Right ventricle myocardium superior (tissue), 1 donor: ENCODE data around the gene FUT9. TPM values are rescaled to one million over a fixed set of nuclear protein-coding genes. Genes with fewer than 3 reads are reported as not detected.

Experiments used
- ATAC-seq: fragments of 200-7000 bp; cut with Tn5 transposase; one replicate; pipeline ENCODE4 v1.9.1; 2020; ENCODE audit warnings: mild to moderate bottlenecking; ENCODE audit not compliant: poor library complexity
- DNase-seq: peaks from one replicate; pipeline ENCODE4 v3.0.0-alpha.2; 2020
- intact Hi-C: fragments of 100-400 bp; cut with DNase I; formaldehyde crosslinking; loops from one replicate; pipeline ENCODE4 v1.11.2; 2022
- long read RNA-seq: library from polyadenylated mRNA; unstranded; transcript quantifications from one replicate; pipeline ENCODE4 v2.0.0, GENCODE V29; 2021
- total RNA-seq: library from RNA; stranded (reverse); fragmentation: NEBNext Ultra II Directional; extraction: Animal tissue kit (Norgen Biotek cat#: 25700); gene quantifications from one replicate; pipeline ENCODE4 v1.2.1, GENCODE V29; 2021
- donor health status: DM: no; HTN: yes; CAD: no; lungs with severe emphysema.

Gene FUT9
- total RNA-seq = not detected
- long read RNA-seq = 0 reads

DNA sequence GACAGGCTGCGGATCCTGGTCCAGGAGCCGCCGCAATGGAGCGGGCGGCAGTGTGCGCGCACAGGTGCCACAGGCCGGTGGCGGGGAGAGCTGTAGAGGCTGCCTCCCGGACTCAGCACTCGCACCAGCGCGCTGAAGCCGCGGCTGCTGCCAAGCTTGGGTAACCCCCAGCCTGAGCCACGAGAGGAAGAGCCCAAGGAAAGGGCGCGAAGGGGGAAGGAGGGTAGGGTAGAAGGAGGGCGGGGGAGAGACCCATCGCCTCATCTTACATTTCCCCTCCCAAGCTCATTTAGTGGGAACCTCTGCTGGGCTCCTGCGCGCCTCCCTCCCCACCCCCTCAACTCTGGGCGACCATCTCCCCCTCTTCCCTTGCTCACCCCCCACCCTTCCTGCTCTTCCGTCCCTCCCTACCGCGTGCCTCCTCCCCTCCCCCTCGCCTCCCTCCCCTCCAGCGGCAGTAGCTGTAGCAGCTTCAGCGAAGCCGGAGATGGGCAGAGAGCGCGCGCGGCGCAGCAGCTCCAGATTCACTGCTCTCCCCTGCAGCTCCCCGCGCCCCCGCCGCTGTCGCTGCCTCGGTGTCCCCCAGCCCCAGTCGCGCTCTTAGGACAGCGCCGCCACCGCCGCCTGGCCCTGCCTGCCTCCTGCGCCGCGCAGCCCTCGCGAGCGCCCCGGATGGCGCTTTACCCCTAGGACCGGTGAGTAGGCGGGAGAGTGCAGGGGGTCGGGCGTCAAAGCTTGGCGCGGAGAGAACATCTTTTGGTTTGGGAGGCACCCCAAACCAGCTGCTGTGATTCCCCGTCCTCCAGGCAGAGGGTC, at the start of gene FUT9:
TSS of gene FUT9 (plus strand) at position 457 of the 816 bp plus-strand sequence. CDS start 187,182 bp downstream, outside the sequence.
- ATAC-seq = no peak
- DNase-seq = no peak
- intact Hi-C loops = no loop called here

DNA sequence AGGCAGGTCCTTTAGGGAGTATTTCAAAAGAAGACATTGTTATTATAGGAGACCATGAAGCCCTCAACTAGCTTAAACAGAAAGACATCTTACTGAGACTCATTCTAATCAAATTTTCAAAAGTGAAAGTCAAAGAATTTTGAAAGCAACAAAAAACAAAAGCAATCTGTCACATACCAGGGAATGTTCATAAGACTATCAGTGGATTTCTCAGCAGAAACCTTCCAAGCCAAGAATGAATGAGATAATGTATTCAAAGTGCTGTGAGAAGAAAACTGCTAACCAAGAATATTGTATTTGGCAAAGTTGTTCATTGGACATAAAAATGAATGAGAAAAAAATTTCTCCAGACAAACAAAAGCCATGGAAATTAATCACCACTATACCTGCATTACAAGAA, 48.2 kb upstream of the FUT9 start:
- no peak for DNase-seq
- intact Hi-C loops = no loop called here
- ATAC-seq = no peak

DNA sequence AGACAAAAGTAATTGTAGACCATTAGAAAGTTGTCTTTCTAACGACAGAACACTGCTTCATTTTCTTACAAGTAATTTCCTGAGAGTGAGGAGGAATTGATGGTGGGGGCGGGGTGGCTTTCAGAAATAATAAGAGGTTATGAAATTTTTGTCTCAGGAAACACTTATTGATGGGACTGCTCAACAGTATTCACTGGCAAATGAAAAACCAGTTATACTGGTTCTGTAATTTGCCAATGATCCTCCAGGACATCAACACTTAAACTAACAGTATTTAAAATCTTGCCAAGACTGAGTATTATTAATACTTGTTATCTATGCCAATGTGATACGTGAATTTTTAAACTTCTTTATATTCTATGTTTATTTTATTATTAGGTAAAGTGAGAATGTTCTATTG, 41.8 kb upstream of the FUT9 start:
- intact Hi-C loops = no loop called here
- DNase-seq (no peak), ATAC-seq (no peak)

DNA sequence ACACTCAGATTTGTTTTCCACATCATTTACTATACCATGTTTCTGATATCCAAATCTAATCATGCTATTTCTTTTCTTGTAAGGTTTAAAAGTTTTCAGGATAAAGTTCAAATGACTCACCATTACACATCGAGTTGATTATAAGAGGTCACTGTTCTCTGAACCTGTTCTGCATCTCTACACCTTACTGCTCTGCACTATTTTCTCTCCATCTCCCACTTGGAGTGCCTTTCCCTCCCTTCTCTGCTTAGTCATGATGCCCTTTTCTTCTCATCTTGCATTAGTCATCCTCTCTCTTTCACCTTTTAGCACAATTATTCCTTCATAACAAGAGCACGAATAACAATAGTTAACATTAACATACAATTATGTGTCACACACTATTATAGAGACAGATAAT, 37.5 kb upstream of the FUT9 start:
- intact Hi-C loops = no loop called here
- ATAC-seq = no peak
- DNase-seq = no peak

DNA sequence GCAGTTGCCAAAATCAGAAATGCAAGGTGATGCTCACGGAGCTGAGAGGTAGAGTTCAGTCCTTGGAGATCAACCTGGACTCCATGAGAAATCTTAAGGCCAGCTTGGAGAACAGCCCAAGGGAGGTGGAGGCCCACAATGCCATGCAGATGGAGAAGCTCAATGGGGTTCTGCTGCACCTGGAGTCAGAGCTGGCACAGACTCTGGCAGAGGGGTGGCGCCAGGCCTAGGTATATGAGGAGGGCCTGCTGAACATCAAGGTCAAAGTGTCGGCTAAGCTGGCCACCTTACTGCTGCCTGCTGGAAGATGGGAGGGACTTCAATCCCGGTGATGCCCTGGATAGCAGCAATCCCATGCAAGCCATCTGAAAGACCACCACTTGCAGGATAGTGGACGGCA, 23.9 kb upstream of the FUT9 start:
- ATAC-seq = no peak
- intact Hi-C loops = no loop called here
- no peak for DNase-seq

DNA sequence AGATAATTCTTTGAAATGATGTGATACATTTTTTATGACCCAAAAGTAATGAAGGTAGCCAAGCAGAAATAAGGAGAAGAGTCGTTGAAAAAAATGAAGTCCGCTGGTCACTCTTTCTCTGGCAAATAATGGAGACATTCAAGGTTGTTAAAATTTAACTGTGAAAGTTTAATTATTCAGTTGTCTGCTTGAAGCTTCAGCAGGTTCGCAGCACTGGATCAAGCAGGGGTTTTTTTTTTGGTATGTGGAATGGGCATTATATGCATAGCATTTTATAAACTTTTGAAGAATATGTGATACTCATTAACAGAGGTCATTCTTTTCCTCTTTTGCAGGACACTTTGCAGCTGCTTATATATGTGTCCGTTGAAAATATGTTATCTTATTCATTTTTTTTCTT, 21.6 kb upstream of the FUT9 start:
- no peak for DNase-seq
- ATAC-seq = no peak
- intact Hi-C loops = no loop called here

DNA sequence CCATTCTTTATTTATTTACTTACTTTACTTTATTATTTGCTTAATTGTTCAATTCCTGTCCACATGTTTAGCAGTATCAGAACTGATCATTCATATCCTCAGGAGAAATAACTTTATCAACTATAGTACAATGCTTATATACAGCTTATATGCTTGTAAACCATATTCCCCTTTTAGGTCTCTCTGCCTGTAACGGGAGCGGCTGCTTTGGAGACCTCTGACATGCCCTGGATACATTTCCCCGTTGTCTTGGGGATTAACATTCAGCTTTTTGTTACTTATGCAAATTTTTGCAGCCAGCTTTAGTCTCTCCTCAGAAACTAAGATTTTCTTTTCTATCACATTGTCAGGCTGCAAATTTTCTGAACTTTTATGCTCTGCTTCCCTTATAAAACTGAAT, 17.6 kb upstream of the FUT9 start:
- DNase-seq = no peak
- intact Hi-C loops = no loop called here
- no peak for ATAC-seq

DNA sequence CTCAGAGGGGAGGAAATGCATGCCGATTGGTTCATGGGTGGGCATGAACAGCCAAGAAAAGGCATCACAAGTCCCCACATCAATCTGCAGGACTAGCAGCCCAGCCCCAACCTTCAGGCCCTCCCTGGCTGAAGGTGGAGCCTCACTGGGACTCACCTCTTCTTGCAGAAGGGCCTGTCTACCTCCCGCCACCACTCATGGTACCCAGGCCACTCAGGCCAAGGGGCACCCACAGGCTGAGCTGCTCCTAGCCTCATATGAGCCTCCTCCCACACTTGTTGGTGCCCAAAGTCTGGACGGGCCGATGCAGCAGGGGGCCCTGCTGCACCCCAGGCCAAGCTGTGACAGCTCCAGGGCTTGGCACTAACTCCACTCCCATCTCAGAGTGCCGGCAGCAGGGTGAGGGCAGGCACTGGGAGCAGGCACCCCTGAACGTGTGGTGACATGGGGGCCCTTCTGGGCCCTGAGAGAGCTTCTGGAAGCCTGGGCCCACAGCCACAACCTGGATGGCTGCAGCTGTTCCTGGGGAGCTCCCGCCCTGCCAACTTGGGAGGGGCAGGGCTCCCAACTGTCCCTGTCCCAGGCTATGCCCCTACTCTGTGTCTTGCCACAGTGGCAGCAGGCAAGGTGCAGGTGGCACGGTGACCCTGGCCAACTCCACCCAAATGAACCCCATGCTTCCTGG, 13.7 kb upstream of the FUT9 start:
- no peak for DNase-seq
- no peak for ATAC-seq
- intact Hi-C loops = no loop called here

DNA sequence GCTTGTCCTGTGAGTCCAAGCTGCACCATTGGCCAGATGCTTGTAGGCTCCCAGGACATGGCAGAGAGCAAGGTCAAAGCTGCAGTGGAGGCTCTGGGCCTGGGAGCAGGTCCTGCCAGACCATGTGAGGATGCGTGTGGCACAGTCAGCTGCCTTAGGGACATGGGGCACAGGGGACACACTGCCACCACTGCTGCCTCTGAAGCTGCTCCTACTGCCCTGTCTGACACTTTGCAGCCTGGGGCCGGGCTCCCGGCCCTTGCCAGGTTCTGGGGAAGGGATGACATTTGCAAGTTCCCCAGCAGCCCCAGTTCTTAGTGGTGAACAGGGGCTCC, 13.2 kb upstream of the FUT9 start:
- intact Hi-C loops = no loop called here
- DNase-seq (no peak), ATAC-seq (no peak)

DNA sequence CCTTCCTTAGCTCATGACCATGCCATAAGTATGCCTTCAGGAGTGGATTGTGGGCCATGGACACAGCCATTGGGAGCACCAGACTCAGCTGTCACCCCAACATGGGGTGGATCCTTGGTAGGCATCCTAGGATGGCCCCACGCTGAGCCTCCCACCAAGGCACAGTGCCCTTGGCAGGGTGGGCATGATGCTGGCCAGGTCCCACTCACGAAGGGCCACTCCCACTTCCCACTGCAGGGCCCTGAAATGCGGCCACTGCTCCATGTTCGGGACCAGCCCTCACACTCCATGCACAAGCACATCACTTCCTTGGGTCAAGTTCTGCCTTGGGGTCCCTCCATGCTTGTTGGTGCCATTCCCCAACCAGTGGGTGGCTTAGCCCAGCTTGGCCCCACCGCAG, 12.9 kb upstream of the FUT9 start:
- DNase-seq (no peak), ATAC-seq (no peak)
- intact Hi-C loops = no loop called here

DNA sequence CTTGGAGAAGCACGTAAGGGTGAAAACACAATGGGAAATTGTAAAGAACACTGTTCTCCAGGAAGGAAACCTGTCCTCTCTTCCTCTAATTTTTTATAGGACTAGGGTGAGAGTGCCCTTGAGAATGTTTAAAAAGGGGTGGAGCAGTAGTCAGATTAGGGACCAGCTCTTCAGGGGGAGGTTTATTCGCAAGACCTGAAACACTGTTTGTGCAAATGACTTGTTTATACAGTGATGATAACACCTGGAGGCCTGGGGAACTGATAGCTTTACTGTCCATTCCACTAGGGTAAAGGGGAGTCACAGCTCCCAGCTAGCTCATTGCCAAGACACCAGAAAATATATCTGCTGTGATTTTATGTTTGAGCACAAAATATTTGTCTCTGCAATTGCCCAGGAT, 8.1 kb upstream of the FUT9 start:
- no peak for DNase-seq
- intact Hi-C loops = no loop called here
- no peak for ATAC-seq

DNA sequence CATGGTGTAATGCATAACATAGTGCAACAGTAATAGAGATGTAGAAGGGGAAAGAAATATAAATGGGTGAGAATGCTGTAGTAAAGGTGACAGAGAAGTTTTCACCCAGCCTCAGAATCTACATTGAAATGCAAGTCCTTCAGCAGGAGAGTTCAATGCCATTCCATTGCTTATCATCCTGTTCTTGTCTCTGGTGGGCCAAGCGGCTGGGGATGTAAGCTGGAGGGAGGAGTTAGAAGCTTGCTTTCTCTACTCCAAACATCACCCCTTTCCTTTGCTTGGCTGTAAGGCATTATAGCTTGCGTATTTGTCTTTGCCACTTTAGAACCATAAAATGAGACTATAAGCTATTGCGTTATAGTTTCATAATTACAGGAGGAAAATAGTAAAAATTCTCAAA, 2.2 kb upstream of the FUT9 start:
- ATAC-seq (no peak), DNase-seq (no peak)
- intact Hi-C loops = no loop called here

DNA sequence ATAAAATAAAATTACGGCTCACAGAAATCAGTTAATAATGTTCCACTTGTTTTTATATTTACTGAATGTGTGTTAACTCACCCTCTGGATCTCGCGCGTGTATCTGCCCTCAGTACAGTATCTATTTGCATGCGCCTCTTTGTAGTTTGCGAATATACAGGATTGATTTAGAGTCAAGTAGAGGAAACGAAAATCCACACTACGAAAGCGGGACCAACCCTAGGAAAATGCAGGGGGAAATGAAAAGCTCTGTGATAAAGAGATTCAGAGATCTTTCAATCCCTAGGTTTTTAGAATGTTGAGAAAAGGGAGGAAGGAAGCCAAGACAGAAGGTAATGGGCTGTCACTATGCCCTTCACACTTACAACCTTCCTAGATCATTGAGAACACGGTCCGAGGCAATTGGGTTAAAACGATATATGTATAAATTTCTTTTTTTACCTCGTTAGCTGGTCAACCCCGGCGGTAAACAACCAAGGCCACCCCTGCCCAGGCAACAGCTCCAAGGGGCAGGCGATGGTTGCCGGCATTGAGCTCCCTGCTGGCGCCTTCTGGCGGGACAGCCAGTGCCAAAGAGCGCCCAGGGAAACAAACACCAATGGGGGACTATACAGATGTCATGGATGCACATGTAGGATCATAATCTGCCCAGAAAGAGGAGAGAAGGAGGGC, 792 bp upstream of the FUT9 start:
- intact Hi-C loops = no loop called here
- ATAC-seq (no peak), DNase-seq (no peak)

DNA sequence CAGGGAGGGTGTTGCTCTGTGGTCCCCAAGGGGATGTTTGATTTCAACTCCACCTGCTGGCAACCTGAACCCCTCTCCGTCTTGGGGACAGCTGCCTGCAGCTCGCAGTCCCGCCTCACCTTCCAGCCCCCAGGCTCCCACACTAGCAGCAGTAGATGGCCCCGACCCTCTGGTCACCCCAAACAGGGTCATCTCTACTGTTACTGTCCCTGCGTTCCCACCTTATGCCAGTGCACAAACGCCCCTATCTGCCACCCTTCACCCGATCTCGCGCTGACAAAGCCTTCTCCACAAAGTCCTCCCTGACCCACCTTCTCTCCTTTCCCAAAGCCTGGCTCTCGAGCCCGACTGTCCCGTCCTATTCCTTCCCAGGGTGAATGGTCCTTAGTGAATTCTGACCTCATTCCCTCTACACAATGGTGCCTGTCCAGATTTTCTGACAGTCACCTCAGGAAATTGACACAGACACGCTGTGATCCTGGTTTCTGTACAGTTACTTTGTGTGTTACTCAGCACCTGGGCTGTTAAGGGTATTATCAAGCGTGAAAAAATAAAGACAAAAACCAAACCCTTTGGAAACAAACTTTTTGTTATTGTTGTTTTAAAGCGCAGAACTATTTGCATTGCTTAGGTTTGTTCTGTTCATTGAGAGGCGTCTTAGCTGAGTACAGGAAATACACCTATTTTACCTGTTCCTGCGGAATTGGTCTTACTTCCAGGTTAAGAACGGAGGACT, 728 bp downstream of the FUT9 start:
- no peak for ATAC-seq
- intact Hi-C loops = no loop called here
- DNase-seq = no peak

DNA sequence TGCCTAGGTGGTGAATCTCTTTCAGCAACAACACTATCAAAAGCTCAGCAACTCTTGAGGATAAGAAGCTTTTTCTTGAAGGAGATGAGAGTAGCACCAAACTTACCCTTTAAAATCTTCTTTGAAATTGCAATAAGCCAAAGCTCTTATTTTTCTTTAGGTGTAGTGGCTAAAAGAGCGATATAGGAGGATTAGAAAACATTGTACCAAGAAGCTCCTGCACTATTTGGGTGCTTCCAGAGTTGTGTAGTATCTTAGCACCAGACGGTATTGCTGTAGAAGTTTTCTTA, 1.2 kb downstream of the FUT9 start:
- DNase-seq = no peak
- ATAC-seq = no peak
- intact Hi-C loops = no loop called here

DNA sequence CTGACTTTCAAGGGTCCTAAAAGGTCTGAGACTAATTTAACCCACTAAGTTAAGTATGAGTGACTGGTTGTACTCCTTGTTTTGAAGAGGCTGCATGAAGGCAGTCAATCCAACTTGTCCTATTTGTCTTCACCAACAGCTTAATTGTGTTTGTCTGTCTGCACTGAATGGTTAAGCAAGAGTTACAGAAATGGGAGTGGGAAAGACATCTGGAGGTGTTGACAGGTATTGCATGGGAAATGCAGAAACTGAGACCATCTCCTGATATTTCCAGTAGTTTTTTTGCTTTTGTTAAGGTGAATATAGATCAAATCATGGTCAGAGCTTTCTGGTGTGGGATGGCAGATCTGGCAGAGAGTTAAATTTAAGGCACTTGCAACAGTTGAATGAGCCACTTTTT, 6.5 kb downstream of the FUT9 start:
- DNase-seq = no peak
- intact Hi-C loops = no loop called here
- ATAC-seq = no peak

DNA sequence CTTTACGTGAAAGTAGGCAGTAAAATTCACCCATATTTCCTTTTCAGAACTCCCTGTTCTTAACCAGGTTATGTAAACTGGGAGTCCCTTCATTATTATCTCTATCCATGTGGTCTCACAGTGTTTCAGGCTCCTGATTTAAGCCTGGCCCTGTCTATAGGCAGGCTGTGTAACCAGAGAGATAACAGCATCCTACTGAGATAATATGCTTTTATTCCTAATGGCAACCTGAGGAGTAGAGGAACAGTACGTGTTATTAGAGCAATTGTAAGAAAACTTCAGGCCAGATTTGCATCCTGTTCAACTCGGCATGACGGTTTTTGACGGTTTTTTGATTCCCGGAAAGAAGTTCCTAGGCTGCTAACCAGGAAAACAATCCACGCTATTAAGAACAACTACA, 16.9 kb downstream of the FUT9 start:
- DNase-seq (no peak), ATAC-seq (no peak)
- intact Hi-C loops = no loop called here

DNA sequence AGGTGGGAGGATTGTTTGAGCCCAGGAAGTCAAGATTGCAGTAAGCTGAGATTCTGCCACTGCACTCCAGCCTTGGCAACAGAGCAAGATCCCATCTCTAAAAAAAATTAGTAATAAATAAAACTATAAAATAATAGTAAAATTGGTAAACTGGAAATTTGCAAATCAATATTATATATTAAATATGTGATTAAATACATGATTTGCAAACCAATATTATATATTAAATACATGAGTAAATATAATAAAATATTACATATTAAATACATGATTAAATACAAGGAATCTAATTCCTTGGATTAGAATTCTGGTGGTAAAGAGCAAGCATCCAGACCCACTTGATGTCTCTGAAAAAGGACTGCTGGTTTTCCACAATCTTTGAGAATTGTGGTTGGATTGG, 35.8 kb downstream of the FUT9 start:
- intact Hi-C loops = no loop called here
- no peak for DNase-seq
- no peak for ATAC-seq

DNA sequence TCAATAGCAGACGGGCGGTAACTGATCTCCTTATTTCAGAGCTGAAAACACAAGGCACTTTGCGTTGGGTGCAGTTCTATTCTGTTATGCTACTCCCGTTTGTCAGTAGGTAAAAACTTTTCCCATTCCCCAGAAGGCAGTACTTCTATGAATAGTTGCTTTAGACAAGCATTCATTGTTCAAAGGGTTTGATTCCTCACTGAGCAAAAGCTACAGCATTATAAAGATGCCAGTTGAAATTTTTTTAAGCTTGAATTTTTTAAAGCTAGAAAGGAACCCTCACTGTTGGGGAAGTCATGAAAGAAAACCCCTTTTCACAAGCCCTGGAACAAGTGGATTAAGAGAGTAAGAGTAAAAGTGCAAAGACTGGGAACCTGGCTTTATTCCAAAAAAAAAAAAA, 42.3 kb downstream of the FUT9 start:
- no peak for ATAC-seq
- intact Hi-C loops = no loop called here
- no peak for DNase-seq

DNA sequence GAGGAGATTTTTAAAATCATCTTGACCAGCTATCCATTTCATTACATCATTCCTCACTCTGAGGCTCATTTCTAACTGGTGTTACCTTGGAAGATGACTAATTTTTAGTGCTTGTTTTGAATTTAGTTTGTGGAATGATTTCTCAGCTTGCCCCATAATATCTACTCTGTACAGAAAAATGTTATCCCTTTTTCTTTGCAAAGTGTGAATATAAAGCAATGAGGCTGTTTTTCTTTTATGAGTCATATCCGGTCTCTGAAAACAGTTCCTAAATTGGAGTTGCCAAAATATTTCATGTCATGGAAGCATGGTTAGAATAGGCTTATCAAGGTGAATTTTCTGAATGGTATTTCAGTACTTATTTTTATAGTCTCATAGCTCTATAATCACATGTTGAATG, 43.8 kb downstream of the FUT9 start:
- no peak for DNase-seq

More for the DNA sequence above, 43.8 kb downstream of the FUT9 start:
- no peak for ATAC-seq
- intact Hi-C loops = no loop called here
